RWPE2 (cell line): ENCODE measurements around the gene SETD4.

Experiments used
- ATAC-seq: fragments of 200-7000 bp; cut with Tn5 transposase; 3 replicates; pipeline ENCODE4 v1.9.1; 2021; ENCODE audit warnings: low read depth
- DNase-seq: peaks from one replicate; pipeline ENCODE4 v3.0.0-alpha.2; 2020; ENCODE audit warnings: low spot score
- H3K27ac ChIP-seq: fragments of 450-650 bp; 2 replicates; pipeline ENCODE4 v1.5.1; 2017; ENCODE audit warnings: mild to moderate bottlenecking; ENCODE audit not compliant: poor library complexity, severe bottlenecking
- H3K27me3 ChIP-seq: fragments of 250-450 bp; sonication (Bioruptor Pico); 2 replicates; pipeline ENCODE4 v1.5.1; 2021; ENCODE audit warnings: mild to moderate bottlenecking, moderate library complexity; ENCODE audit not compliant: insufficient read depth, poor library complexity, severe bottlenecking
- H3K36me3 ChIP-seq: fragments of 250-450 bp; sonication (Bioruptor Pico); 2 replicates; pipeline ENCODE4 v1.5.1; 2020; ENCODE audit warnings: low read depth, mild to moderate bottlenecking, moderate library complexity
- H3K4me1 ChIP-seq: fragments of 250-450 bp; sonication (Bioruptor Pico); 2 replicates; pipeline ENCODE4 v1.5.1; 2021; ENCODE audit warnings: mild to moderate bottlenecking, moderate library complexity; ENCODE audit not compliant: insufficient read depth, poor library complexity, severe bottlenecking
- H3K4me3 ChIP-seq: fragments of 250-450 bp; sonication (Bioruptor Pico); 2 replicates; pipeline ENCODE4 v1.5.1; 2021; ENCODE audit warnings: mild to moderate bottlenecking, moderate library complexity; ENCODE audit not compliant: severe bottlenecking
- H3K9me3 ChIP-seq: fragments of 250-450 bp; sonication (Bioruptor Pico); 2 replicates; pipeline ENCODE4 v1.5.1; 2021; ENCODE audit warnings: mild to moderate bottlenecking, moderate library complexity; ENCODE audit not compliant: severe bottlenecking
- CTCF ChIP-seq: fragments of 450-650 bp; IDR thresholded peaks from one replicate; pipeline ENCODE4 v1.5.1; 2017; ENCODE audit warnings: mild to moderate bottlenecking, moderate library complexity; ENCODE audit not compliant: poor library complexity, severe bottlenecking

Gene SETD4

GRCh38 chr21:36073181-36073580, 12.9 kb upstream of the SETD4 start:
- no peak for ATAC-seq
- no peak for DNase-seq
- peaks cover 10% of the 10 kb centered on the region for H3K4me1 ChIP-seq
- no peak overlapping the region for H3K4me3 ChIP-seq
- TF ChIP-seq CTCF = no peak
- H3K9me3 ChIP-seq = no peaks in the 10 kb centered on the region
- no peak overlapping the region for H3K27ac ChIP-seq
- no peaks in the 10 kb centered on the region for H3K27me3 ChIP-seq
- peaks cover 25% of the 10 kb centered on the region for H3K36me3 ChIP-seq

GRCh38 chr21:36072453-36073162, 12.3 kb upstream of the SETD4 start:
- no peaks in the 10 kb centered on the region for H3K9me3 ChIP-seq
- DNase-seq = no peak
- no peak overlapping the region for H3K27ac ChIP-seq
- peaks cover 10% of the 10 kb centered on the region for H3K4me1 ChIP-seq
- ATAC-seq = no peak
- H3K36me3 ChIP-seq = peaks cover 25% of the 10 kb centered on the region
- TF ChIP-seq CTCF = no peak
- H3K4me3 ChIP-seq = no peak overlapping the region
- H3K27me3 ChIP-seq = no peaks in the 10 kb centered on the region

- no peak for TF ChIP-seq CTCF
- Histone ChIP-seq H3K4me3 (no peak overlapping the region), H3K36me3 (peaks cover 25% of the 10 kb centered on the region), H3K4me1 (peaks cover 10% of the 10 kb centered on the region), H3K27ac (no peak overlapping the region), H3K27me3 (no peaks in the 10 kb centered on the region), H3K9me3 (no peaks in the 10 kb centered on the region)
- ATAC-seq = no peak
- DNase-seq = no peak
These were observed 10.7 kb upstream of the SETD4 start for GRCh38 chr21:36070999-36071398.

GRCh38 chr21:36069713-36070583, 9.6 kb upstream of the SETD4 start, which contains the start of gene CBR1:
Gene CBR1, plus strand, starts transcription at chr21:36070024. Its CDS starts 92 bp downstream, at chr21:36070116.
- Histone ChIP-seq H3K4me3 (peak within 1 kb of the TSS; percentile 59), H3K36me3 (peaks cover 25% of the 10 kb centered on the region), H3K27me3 (no peaks in the 10 kb centered on the region), H3K4me1 (peaks cover 16% of the 10 kb centered on the region), H3K9me3 (no peaks in the 10 kb centered on the region), H3K27ac (peak within 1 kb of the TSS; percentile 32)
- ATAC-seq (peak; percentile 97), DNase-seq (peak; percentile 92)
- no peak for TF ChIP-seq CTCF
